Upper lobe of left lung (tissue), 4 donors: Measurements from ENCODE around the gene SPNS1.

Source experiments
- EP300 ChIP-seq, 4 donors: sonication (generic); formaldehyde crosslinking; IDR thresholded peaks; one replicate each; pipeline ENCODE4 v1.5.1; 2017; ENCODE audit warnings: antibody characterized with exemption in 4 of 4, control low read depth in 2 of 4
- POLR2AphosphoS5 ChIP-seq, 2 donors: sonication (generic); formaldehyde crosslinking; IDR thresholded peaks; one replicate each; pipeline ENCODE4 v1.5.1; 2017; ENCODE audit warnings: antibody characterized with exemption in 2 of 2
- TF ChIP-seq, protein P1 (sequence below), 6 experiments: fragments of 450-650 bp in 4 of 6; fragments of 200-600 bp in 2 of 6; sonication (generic) in 2 of 6; IDR thresholded peaks; one replicate each; pipeline ENCODE4 v1.5.1; 2016 to 2019; ENCODE audit warnings: antibody characterized with exemption in 6 of 6

- TF ChIP-seq, protein P1, sequence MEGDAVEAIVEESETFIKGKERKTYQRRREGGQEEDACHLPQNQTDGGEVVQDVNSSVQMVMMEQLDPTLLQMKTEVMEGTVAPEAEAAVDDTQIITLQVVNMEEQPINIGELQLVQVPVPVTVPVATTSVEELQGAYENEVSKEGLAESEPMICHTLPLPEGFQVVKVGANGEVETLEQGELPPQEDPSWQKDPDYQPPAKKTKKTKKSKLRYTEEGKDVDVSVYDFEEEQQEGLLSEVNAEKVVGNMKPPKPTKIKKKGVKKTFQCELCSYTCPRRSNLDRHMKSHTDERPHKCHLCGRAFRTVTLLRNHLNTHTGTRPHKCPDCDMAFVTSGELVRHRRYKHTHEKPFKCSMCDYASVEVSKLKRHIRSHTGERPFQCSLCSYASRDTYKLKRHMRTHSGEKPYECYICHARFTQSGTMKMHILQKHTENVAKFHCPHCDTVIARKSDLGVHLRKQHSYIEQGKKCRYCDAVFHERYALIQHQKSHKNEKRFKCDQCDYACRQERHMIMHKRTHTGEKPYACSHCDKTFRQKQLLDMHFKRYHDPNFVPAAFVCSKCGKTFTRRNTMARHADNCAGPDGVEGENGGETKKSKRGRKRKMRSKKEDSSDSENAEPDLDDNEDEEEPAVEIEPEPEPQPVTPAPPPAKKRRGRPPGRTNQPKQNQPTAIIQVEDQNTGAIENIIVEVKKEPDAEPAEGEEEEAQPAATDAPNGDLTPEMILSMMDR (IDR thresholded peaks at IDR 0.05), result no peak
- no peak for TF ChIP-seq POLR2AphosphoS5 (IDR thresholded peaks at IDR 0.05)
- no peak for TF ChIP-seq EP300 (IDR thresholded peaks at IDR 0.05)
Observed at GRCh38 chr16:29014561-29015069, 40.0 kb downstream of the SPNS1 start.
